Activated CD8-positive, alpha-beta T cell treated with anti-CD3 and anti-CD28 coated beads for 36 hours (primary cell): ENCODE measurements around the gene TTC28. TPM values are rescaled to one million over a fixed set of nuclear protein-coding genes. Genes with fewer than 3 reads are reported as not detected.
"Not testable (repeated sequence)": the region's sequence is repeated elsewhere in the genome, so short reads cannot be mapped to it uniquely, and the experiment has no call there.

ENCODE experiments used
- ATAC-seq: fragments of 200-7000 bp; cut with Tn5 transposase; one replicate; pipeline ENCODE4 v1.10.0; 2021; ENCODE audit warnings: mild to moderate bottlenecking, moderate library complexity
- CTCF ChIA-PET: fragments of 350-600 bp; sonication (Branson Sonifier 250); formaldehyde crosslinking; loops from one replicate; lab custom pipeline; 2021; ENCODE audit warnings: antibody characterized with exemption; lab: Charles Lee
- POLR2A ChIA-PET: fragments of 350-600 bp; sonication (Branson Sonifier 250); formaldehyde crosslinking; loops from one replicate; lab custom pipeline; 2021; ENCODE audit warnings: antibody characterized with exemption; lab: Charles Lee
- DNase-seq: peaks from one replicate; pipeline ENCODE4 v3.0.0-alpha.2; 2020
- H3K27ac Mint-ChIP-seq: one replicate; pipeline ENCODE4 v1.8.0; 2021; ENCODE audit warnings: mild to moderate bottlenecking, mixed read lengths
- H3K27me3 Mint-ChIP-seq: one replicate; pipeline ENCODE4 v1.8.0; 2021; ENCODE audit warnings: mixed read lengths
- H3K36me3 Mint-ChIP-seq: one replicate; pipeline ENCODE4 v1.8.0; 2021; ENCODE audit warnings: low read depth, mixed read lengths
- H3K4me1 Mint-ChIP-seq: one replicate; pipeline ENCODE4 v1.8.0; 2021; ENCODE audit warnings: low read depth, mixed read lengths
- H3K4me3 Mint-ChIP-seq: one replicate; pipeline ENCODE4 v1.8.0; 2021; ENCODE audit warnings: mild to moderate bottlenecking, moderate library complexity, mixed read lengths
- H3K9me3 Mint-ChIP-seq: one replicate; pipeline ENCODE4 v1.8.0; 2021; ENCODE audit warnings: mixed read lengths
- CTCF ChIP-seq: fragments of 200-600 bp; IDR thresholded peaks from one replicate; pipeline ENCODE4 v1.8.0; 2022; ENCODE audit warnings: antibody characterized with exemption, mild to moderate bottlenecking
- intact Hi-C: fragments of 100-400 bp; cut with micrococcal nuclease; formaldehyde crosslinking; loops from one replicate; pipeline ENCODE4 v1.10.0; 2022
- total RNA-seq, 2 experiments: library from RNA; stranded (reverse); gene quantifications; one replicate each; pipeline ENCODE4 v1.2.3, GENCODE V29; 2021

The TTC28 gene
- total RNA-seq, 2 experiments from 2014 or later, result 0.58 to 1.9 TPM

GRCh38 chr22:28072066-28072465, 607.6 kb downstream of the TTC28 start:
- H3K27me3 Mint-ChIP-seq, result no peaks in the 10 kb centered on the region
- H3K4me1 Mint-ChIP-seq, result no peaks in the 10 kb centered on the region
- POLR2A ChIA-PET, result no interaction called here

GRCh38 chr22:28068826-28069225, 610.8 kb downstream of the TTC28 start:
- no peaks in the 10 kb centered on the region for H3K9me3 Mint-ChIP-seq
- ChIA-PET POLR2A (no interaction called here), CTCF (no interaction called here)
- DNase-seq (no peak), ATAC-seq (no peak)
- H3K4me1 Mint-ChIP-seq, result no peaks in the 10 kb centered on the region
- no peak overlapping the region for H3K27ac Mint-ChIP-seq
- H3K4me3 Mint-ChIP-seq, result no peak overlapping the region
- no peaks in the 10 kb centered on the region for H3K27me3 Mint-ChIP-seq
- H3K36me3 Mint-ChIP-seq, result no peaks in the 10 kb centered on the region
- intact Hi-C loops, result no loop called here
- TF ChIP-seq CTCF, result no peak

More at GRCh38 chr22:28072066-28072465, 607.6 kb downstream of the TTC28 start:
- H3K4me3 Mint-ChIP-seq, result no peak overlapping the region
- no peak for DNase-seq
- no peak for ATAC-seq
- H3K36me3 Mint-ChIP-seq, result no peaks in the 10 kb centered on the region
- intact Hi-C loops, result no loop called here
- H3K9me3 Mint-ChIP-seq, result no peaks in the 10 kb centered on the region
- no peak for TF ChIP-seq CTCF
- H3K27ac Mint-ChIP-seq, result no peak overlapping the region
- CTCF ChIA-PET, result interaction anchor here (1.1 kb wide), 1 partner anchor 20 kb away, joined by 3 read pairs; no protein-coding TSS in a partner anchor

- no peaks in the 10 kb centered on the region for H3K9me3 Mint-ChIP-seq
- TF ChIP-seq CTCF, result no peak
- no peak for ATAC-seq
- no peaks in the 10 kb centered on the region for H3K4me1 Mint-ChIP-seq
- H3K36me3 Mint-ChIP-seq, result no peaks in the 10 kb centered on the region
- POLR2A ChIA-PET, result no interaction called here
- intact Hi-C loops, result no loop called here
- no peak for DNase-seq
- no peak overlapping the region for H3K27ac Mint-ChIP-seq
- no peak overlapping the region for H3K4me3 Mint-ChIP-seq
- H3K27me3 Mint-ChIP-seq, result peaks cover 2% of the 10 kb centered on the region
- CTCF ChIA-PET, result interaction anchor here (1.5 kb wide), 1 partner anchor 11 kb away, joined by 3 read pairs; no protein-coding TSS in a partner anchor
These were observed 614.7 kb downstream of the TTC28 start for GRCh38 chr22:28064920-28065319.

GRCh38 chr22:28063656-28064055, 616.0 kb downstream of the TTC28 start:
- no peaks in the 10 kb centered on the region for H3K9me3 Mint-ChIP-seq
- no peak overlapping the region for H3K4me3 Mint-ChIP-seq
- no peaks in the 10 kb centered on the region for H3K36me3 Mint-ChIP-seq
- POLR2A ChIA-PET, result no interaction called here
- TF ChIP-seq CTCF, result no peak
- H3K4me1 Mint-ChIP-seq, result no peaks in the 10 kb centered on the region
- peaks cover 2% of the 10 kb centered on the region for H3K27me3 Mint-ChIP-seq
- intact Hi-C loops, result no loop called here
- DNase-seq, result no peak
- no peak for ATAC-seq
- CTCF ChIA-PET, result interaction anchor here (1.3 to 2.2 kb wide), 2 partner anchors 11 to 13 kb away, joined by 3 to 5 read pairs; no protein-coding TSS in a partner anchor
- H3K27ac Mint-ChIP-seq, result no peak overlapping the region

GRCh38 chr22:28060594-28060993, 619.0 kb downstream of the TTC28 start:
- H3K27ac Mint-ChIP-seq, H3K27me3 Mint-ChIP-seq, H3K4me3 Mint-ChIP-seq, CTCF ChIA-PET, intact Hi-C loops, DNase-seq, H3K9me3 Mint-ChIP-seq, ATAC-seq, H3K36me3 Mint-ChIP-seq, POLR2A ChIA-PET, H3K4me1 Mint-ChIP-seq: not testable (repeated sequence)
